Neural cell (in vitro differentiated cells): ENCODE data around the gene OGT. TPM values are rescaled to one million over a fixed set of nuclear protein-coding genes. Genes with fewer than 3 reads are reported as not detected.

Experiments
- H2AFZ ChIP-seq: fragments of 200-600, 300-800 bp; sonication (generic), shearing (Covaris generic); 2 replicates; pipeline ENCODE4 v1.6.0; 2014; ENCODE audit warnings: low read depth, mild to moderate bottlenecking, antibody characterized with exemption, low read length, moderate library complexity
- H3F3A ChIP-seq: fragments of 200-600 bp; shearing (Covaris generic); 2 replicates; pipeline ENCODE4 v1.6.1; 2016; ENCODE audit warnings: mild to moderate bottlenecking, moderate library complexity, mixed read lengths, antibody characterized with exemption, low read length; ENCODE audit not compliant: insufficient read depth, poor library complexity, severe bottlenecking
- H3K27ac ChIP-seq: fragments of 200-600, 300-800 bp; sonication (generic), shearing (Covaris generic); 2 replicates; pipeline ENCODE4 v1.5.1; 2014; ENCODE audit warnings: mild to moderate bottlenecking, low read length, moderate library complexity
- H3K27me3 ChIP-seq: fragments of 300-800, 200-600 bp; sonication (generic), shearing (Covaris generic); 2 replicates; pipeline ENCODE4 v1.6.0; 2014; ENCODE audit warnings: mild to moderate bottlenecking, low read depth, low read length, moderate library complexity; ENCODE audit not compliant: insufficient read depth
- H3K36me3 ChIP-seq: fragments of 300-800, 200-600 bp; sonication (generic), shearing (Covaris generic); 2 replicates; pipeline ENCODE4 v1.5.1; 2014; ENCODE audit warnings: mild to moderate bottlenecking, antibody characterized with exemption, low read length, moderate library complexity; ENCODE audit not compliant: insufficient read depth
- H3K4me2 ChIP-seq: fragments of 300-800, 200-600 bp; sonication (generic), shearing (Covaris generic); 2 replicates; pipeline ENCODE4 v1.6.0; 2014; ENCODE audit warnings: mild to moderate bottlenecking, low read length
- H3K4me3 ChIP-seq: fragments of 300-800, 200-600 bp; sonication (generic), shearing (Covaris generic); 2 replicates; pipeline ENCODE4 v1.5.1; 2014; ENCODE audit warnings: mild to moderate bottlenecking, low read length, moderate library complexity
- H3K79me2 ChIP-seq: fragments of 200-600 bp; shearing (Covaris generic); replicated peaks from 2 replicates; pipeline ENCODE4 v1.6.0; 2014; ENCODE audit warnings: mild to moderate bottlenecking, low read length, moderate library complexity; ENCODE audit not compliant: insufficient read depth
- H3K9ac ChIP-seq: fragments of 300-800, 200-600 bp; sonication (generic), shearing (Covaris generic); 2 replicates; pipeline ENCODE4 v1.6.1; 2016; ENCODE audit warnings: mild to moderate bottlenecking, low read length, mixed read lengths
- H3K9me2 ChIP-seq: fragments of 200-600 bp; shearing (Covaris generic); 2 replicates; pipeline ENCODE4 v1.6.1; 2016; ENCODE audit warnings: mild to moderate bottlenecking, low read length, mixed read lengths; ENCODE audit not compliant: insufficient read depth
- H3K9me3 ChIP-seq: fragments of 200-600, 300-800 bp; sonication (generic), shearing (Covaris generic); 2 replicates; pipeline ENCODE4 v1.6.1; 2016; ENCODE audit warnings: mild to moderate bottlenecking, mixed run types, low read length, moderate library complexity, mixed read lengths
- H4K20me1 ChIP-seq: fragments of 200-600 bp; shearing (Covaris generic); 2 replicates; pipeline ENCODE4 v1.6.1; 2016; ENCODE audit warnings: mild to moderate bottlenecking, mixed run types; ENCODE audit not compliant: insufficient read depth
- EP300 ChIP-seq: fragments of 450-650 bp; conservative IDR thresholded peaks from 2 replicates; pipeline ENCODE4 v1.6.1; 2014; ENCODE audit warnings: antibody characterized with exemption, mild to moderate bottlenecking, moderate library complexity; ENCODE audit not compliant: poor library complexity, severe bottlenecking
- EZH2 ChIP-seq: fragments of 200-600, 300-800 bp; shearing (Covaris generic), sonication (generic); IDR thresholded peaks from 2 replicates; pipeline ENCODE4 v1.6.1; 2014; ENCODE audit warnings: antibody characterized with exemption, low read length, borderline replicate concordance, mild to moderate bottlenecking; ENCODE audit not compliant: insufficient read depth, poor library complexity, severe bottlenecking
- MXI1 ChIP-seq: fragments of 450-650 bp; conservative IDR thresholded peaks from 2 replicates; pipeline ENCODE4 v1.6.1; 2014; ENCODE audit warnings: antibody characterized with exemption, mild to moderate bottlenecking; ENCODE audit not compliant: poor library complexity, severe bottlenecking
- POLR2AphosphoS5 ChIP-seq: IDR thresholded peaks from 2 replicates; pipeline ENCODE4 v1.6.1; 2012
- RAD21 ChIP-seq: fragments of 450-650 bp; conservative IDR thresholded peaks from 2 replicates; pipeline ENCODE4 v1.6.1; 2014; ENCODE audit warnings: antibody characterized with exemption, mild to moderate bottlenecking, moderate library complexity
- SMC3 ChIP-seq: fragments of 450-650 bp; conservative IDR thresholded peaks from 2 replicates; pipeline ENCODE4 v1.6.1; 2014; ENCODE audit warnings: antibody characterized with exemption, mild to moderate bottlenecking, moderate library complexity; ENCODE audit not compliant: poor library complexity
- TAF1 ChIP-seq: IDR thresholded peaks from 2 replicates; pipeline ENCODE4 v1.6.1; 2012; ENCODE audit warnings: low read depth
- polyA plus RNA-seq: library from polyadenylated mRNA; depleted of rRNA; stranded (reverse); fragments of >200 nt; gene quantifications from 2 replicates; pipeline ENCODE4 v1.2.3, GENCODE V29; 2014
- TF ChIP-seq, protein P1 (sequence below): fragments of 450-650 bp; IDR thresholded peaks from 2 replicates; pipeline ENCODE4 v1.5.1; 2014; ENCODE audit warnings: antibody characterized with exemption, mild to moderate bottlenecking, moderate library complexity; ENCODE audit not compliant: poor library complexity, severe bottlenecking
- TF ChIP-seq, protein P2 (sequence below): IDR thresholded peaks from 2 replicates; pipeline ENCODE4 v1.6.1; 2012; ENCODE audit warnings: borderline replicate concordance

The OGT gene
- polyA plus RNA-seq, 1 donor from 2014 or later, result 340 TPM

DNA sequence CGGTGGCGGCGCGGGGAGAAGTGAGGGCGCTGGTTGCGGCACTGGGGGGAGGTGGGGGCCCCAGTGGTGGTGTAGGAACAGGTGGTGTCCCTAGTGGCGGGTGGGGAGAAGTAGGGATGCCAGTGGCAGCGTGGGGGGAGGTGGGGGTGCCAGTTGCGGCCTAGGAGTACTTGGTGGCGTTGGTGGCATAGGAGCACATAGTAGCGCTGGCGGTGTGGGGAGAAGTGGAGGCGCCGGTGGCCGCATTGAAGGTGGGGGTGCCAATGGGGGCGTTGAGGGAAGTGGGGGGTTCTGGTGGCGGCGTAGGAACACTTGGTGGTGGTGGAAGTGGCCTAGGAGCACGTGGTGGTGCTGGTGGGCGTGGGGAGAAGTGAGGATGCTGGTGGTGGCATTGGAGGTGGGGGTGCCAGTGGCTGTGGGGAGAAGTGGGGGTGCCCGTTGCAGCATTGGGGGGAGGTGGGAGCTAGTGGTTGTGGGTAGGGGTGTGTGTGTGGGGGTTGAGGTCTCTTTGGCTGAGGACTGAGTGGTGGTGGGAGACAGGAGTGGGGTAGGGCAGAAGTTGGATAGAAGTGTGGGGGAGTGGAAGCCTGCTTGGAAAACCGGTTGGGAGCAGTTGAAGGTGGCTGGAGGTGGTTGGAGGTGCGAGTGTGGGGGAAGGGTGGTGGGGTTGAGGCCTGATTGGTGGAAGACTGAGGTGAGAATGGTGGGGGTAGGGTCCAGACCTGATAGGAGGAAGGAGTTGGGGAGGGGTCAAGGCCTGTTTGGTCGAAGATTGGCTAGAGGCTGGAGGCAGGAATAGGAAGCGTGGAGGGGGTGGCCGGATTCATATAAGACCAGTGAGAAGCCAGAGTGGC lies 46.5 kb downstream of the OGT start:
- Histone ChIP-seq H4K20me1 (no peaks in the 10 kb centered on the region), H3K27me3 (no peaks in the 10 kb centered on the region), H3K36me3 (no peaks in the 10 kb centered on the region), H3F3A (no peaks in the 10 kb centered on the region), H3K4me3 (no peak overlapping the region), H3K9me2 (no peaks in the 10 kb centered on the region), H2AFZ (no peak overlapping the region), H3K9me3 (no peaks in the 10 kb centered on the region), H3K4me2 (no peak overlapping the region), H3K9ac (no peak overlapping the region), H3K27ac (no peak overlapping the region), H3K79me2 (no peaks in the 10 kb centered on the region)
- TF ChIP-seq POLR2AphosphoS5, result no peak
- no peak for TF ChIP-seq RAD21
- no peak for TF ChIP-seq EP300
- TF ChIP-seq, protein P1, sequence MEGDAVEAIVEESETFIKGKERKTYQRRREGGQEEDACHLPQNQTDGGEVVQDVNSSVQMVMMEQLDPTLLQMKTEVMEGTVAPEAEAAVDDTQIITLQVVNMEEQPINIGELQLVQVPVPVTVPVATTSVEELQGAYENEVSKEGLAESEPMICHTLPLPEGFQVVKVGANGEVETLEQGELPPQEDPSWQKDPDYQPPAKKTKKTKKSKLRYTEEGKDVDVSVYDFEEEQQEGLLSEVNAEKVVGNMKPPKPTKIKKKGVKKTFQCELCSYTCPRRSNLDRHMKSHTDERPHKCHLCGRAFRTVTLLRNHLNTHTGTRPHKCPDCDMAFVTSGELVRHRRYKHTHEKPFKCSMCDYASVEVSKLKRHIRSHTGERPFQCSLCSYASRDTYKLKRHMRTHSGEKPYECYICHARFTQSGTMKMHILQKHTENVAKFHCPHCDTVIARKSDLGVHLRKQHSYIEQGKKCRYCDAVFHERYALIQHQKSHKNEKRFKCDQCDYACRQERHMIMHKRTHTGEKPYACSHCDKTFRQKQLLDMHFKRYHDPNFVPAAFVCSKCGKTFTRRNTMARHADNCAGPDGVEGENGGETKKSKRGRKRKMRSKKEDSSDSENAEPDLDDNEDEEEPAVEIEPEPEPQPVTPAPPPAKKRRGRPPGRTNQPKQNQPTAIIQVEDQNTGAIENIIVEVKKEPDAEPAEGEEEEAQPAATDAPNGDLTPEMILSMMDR, result no peak
- no peak for TF ChIP-seq MXI1
- TF ChIP-seq SMC3, result no peak
- no peak for TF ChIP-seq TAF1
- no peak for TF ChIP-seq EZH2
- TF ChIP-seq, protein P2, sequence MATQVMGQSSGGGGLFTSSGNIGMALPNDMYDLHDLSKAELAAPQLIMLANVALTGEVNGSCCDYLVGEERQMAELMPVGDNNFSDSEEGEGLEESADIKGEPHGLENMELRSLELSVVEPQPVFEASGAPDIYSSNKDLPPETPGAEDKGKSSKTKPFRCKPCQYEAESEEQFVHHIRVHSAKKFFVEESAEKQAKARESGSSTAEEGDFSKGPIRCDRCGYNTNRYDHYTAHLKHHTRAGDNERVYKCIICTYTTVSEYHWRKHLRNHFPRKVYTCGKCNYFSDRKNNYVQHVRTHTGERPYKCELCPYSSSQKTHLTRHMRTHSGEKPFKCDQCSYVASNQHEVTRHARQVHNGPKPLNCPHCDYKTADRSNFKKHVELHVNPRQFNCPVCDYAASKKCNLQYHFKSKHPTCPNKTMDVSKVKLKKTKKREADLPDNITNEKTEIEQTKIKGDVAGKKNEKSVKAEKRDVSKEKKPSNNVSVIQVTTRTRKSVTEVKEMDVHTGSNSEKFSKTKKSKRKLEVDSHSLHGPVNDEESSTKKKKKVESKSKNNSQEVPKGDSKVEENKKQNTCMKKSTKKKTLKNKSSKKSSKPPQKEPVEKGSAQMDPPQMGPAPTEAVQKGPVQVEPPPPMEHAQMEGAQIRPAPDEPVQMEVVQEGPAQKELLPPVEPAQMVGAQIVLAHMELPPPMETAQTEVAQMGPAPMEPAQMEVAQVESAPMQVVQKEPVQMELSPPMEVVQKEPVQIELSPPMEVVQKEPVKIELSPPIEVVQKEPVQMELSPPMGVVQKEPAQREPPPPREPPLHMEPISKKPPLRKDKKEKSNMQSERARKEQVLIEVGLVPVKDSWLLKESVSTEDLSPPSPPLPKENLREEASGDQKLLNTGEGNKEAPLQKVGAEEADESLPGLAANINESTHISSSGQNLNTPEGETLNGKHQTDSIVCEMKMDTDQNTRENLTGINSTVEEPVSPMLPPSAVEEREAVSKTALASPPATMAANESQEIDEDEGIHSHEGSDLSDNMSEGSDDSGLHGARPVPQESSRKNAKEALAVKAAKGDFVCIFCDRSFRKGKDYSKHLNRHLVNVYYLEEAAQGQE, result no peak

DNA sequence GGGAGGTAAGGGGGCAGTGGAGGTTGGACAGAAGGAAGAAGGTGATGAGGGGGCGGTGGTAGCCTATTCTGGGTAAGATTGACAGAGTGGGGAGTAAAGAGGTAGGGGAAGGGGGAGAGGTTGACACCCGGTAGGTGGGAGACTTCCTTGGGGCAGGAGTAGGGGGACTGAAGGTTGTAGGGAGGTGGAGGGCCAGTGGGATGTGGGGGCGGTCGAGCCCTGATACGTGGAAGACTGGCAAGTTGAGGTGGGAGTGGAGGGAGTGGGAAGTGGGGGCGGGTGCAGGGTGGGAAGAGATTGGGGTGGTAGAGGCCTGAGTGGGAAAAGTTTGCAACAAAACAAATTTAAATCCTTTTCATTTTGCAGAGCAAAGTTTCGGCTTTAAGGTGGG lies 47.1 kb downstream of the OGT start:
- H3K9ac ChIP-seq, result no peak overlapping the region
- H3K4me3 ChIP-seq, result no peak overlapping the region
- H3K36me3 ChIP-seq, result no peaks in the 10 kb centered on the region
- TF ChIP-seq TAF1 (no peak), MXI1 (no peak), RAD21 (no peak), SMC3 (no peak), EZH2 (no peak), EP300 (no peak), POLR2AphosphoS5 (no peak)
- TF ChIP-seq, protein P1, result no peak
- TF ChIP-seq, protein P2, result no peak
- no peaks in the 10 kb centered on the region for H3K9me3 ChIP-seq
- H3K27ac ChIP-seq, result no peak overlapping the region
- no peaks in the 10 kb centered on the region for H3F3A ChIP-seq
- H4K20me1 ChIP-seq, result no peaks in the 10 kb centered on the region
- H3K27me3 ChIP-seq, result no peaks in the 10 kb centered on the region
- no peak overlapping the region for H2AFZ ChIP-seq
- H3K9me2 ChIP-seq, result no peaks in the 10 kb centered on the region
- no peaks in the 10 kb centered on the region for H3K79me2 ChIP-seq
- no peak overlapping the region for H3K4me2 ChIP-seq
